H1 (cell line): ENCODE data around the gene DOK7. TPM values are rescaled to one million over a fixed set of nuclear protein-coding genes. Genes with fewer than 3 reads are reported as not detected.

Experiments used
- BRCA1 ChIP-seq: IDR thresholded peaks from 2 replicates; pipeline ENCODE4 v1.6.1; 2012; ENCODE audit warnings: low read depth, low read length, improper control_type of control experiment
- JUN ChIP-seq: IDR thresholded peaks from 2 replicates; pipeline ENCODE4 v1.6.1; 2011; ENCODE audit warnings: low read depth, mild to moderate bottlenecking, improper control_type of control experiment, low read length
- KDM4A ChIP-seq: IDR thresholded peaks from one replicate; pipeline ENCODE4 v1.7.1; 2012; ENCODE audit warnings: low read depth, mild to moderate bottlenecking, moderate library complexity, low read length, inconsistent platforms; ENCODE audit not compliant: severe bottlenecking
- NANOG ChIP-seq: IDR thresholded peaks from 2 replicates; pipeline ENCODE4 v1.6.1; 2011; ENCODE audit warnings: low read length, low read depth, mild to moderate bottlenecking, inconsistent platforms; ENCODE audit not compliant: insufficient read depth, poor library complexity, severe bottlenecking
- NRF1 ChIP-seq: IDR thresholded peaks from 2 replicates; pipeline ENCODE4 v1.6.1; 2011; ENCODE audit warnings: mild to moderate bottlenecking, low read depth, low read length, improper control_type of control experiment
- RBBP5 ChIP-seq: IDR thresholded peaks from 2 replicates; pipeline ENCODE4 v1.7.1; 2012; ENCODE audit warnings: low read depth, mild to moderate bottlenecking, inconsistent platforms, low read length, moderate library complexity, borderline replicate concordance
- RNF2 ChIP-seq: fragments of 200-900, 300-1000 bp; sonication (generic); IDR thresholded peaks from 2 replicates; pipeline ENCODE4 v1.7.1; 2016; ENCODE audit warnings: borderline replicate concordance, low read depth, mild to moderate bottlenecking, antibody characterized with exemption, low read length; ENCODE audit not compliant: poor library complexity, severe bottlenecking; ENCODE audit errors: missing control alignments
- TAF7 ChIP-seq: optimal IDR thresholded peaks from 2 replicates; pipeline ENCODE3; 2011; ENCODE audit warnings: low read depth, mild to moderate bottlenecking, inconsistent platforms, low read length, moderate library complexity, borderline replicate concordance
- polyA plus RNA-seq, 7 experiments: library from polyadenylated mRNA; depleted of rRNA in 3 of 7; stranded (reverse) in 5 of 7; unstranded in 2 of 7; fragments of >200 nt in 5 of 7; fragments of 200-250 nt in 2 of 7; gene quantifications; 1 replicate in 5 of 7; 2 replicates in 1 of 7; 4 replicates in 1 of 7; pipeline versions ENCODE4 v1.2.1 to v1.2.3, GENCODE V29; 2011 to 2013; ENCODE audit warnings: missing spikeins in 2 of 7, mixed read lengths in 2 of 7
- total RNA-seq: library from RNA; stranded (reverse); fragmentation: NEBNext Ultra II Directional; extraction: Animal tissue kit (Norgen Biotek cat#: 25700); gene quantifications from 2 replicates; pipeline ENCODE4 v1.2.1, GENCODE V29; 2021
- TF ChIP-seq, protein P1 (sequence below): fragments of 300-600 bp; sonication (generic); IDR thresholded peaks from 2 replicates; pipeline ENCODE4 v1.7.1; 2012; ENCODE audit warnings: low read length, moderate library complexity, mild to moderate bottlenecking, inconsistent platforms; ENCODE audit not compliant: insufficient replicate concordance

DOK7 gene
- total and polyA plus RNA-seq, 2 of the 8 experiments (the other 6 are each of a cell fraction or from before 2014, with no cell fraction given): 0.32 TPM; not detected in 1

DNA sequence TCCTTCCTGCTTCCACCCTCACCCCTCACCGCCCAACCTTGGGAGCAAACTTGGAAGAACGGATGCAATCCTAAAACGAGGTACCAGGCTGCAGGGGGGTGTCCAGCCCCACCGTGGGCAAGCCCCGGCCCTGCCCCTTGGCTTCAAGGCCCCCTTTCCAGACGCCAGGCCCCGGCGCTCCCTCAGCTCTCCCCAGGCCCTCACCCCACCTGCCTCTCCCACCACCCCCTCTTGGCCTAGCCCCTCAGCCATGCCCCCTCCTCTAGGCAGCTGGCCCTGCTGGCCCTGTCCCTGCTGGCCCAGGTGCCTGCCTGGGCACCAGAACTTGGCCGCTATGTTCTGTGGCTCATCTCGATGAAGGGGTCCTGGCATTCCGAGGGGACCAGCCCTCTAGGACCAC, 35.3 kb downstream of the DOK7 start (continued):
- TF ChIP-seq, protein P1, sequence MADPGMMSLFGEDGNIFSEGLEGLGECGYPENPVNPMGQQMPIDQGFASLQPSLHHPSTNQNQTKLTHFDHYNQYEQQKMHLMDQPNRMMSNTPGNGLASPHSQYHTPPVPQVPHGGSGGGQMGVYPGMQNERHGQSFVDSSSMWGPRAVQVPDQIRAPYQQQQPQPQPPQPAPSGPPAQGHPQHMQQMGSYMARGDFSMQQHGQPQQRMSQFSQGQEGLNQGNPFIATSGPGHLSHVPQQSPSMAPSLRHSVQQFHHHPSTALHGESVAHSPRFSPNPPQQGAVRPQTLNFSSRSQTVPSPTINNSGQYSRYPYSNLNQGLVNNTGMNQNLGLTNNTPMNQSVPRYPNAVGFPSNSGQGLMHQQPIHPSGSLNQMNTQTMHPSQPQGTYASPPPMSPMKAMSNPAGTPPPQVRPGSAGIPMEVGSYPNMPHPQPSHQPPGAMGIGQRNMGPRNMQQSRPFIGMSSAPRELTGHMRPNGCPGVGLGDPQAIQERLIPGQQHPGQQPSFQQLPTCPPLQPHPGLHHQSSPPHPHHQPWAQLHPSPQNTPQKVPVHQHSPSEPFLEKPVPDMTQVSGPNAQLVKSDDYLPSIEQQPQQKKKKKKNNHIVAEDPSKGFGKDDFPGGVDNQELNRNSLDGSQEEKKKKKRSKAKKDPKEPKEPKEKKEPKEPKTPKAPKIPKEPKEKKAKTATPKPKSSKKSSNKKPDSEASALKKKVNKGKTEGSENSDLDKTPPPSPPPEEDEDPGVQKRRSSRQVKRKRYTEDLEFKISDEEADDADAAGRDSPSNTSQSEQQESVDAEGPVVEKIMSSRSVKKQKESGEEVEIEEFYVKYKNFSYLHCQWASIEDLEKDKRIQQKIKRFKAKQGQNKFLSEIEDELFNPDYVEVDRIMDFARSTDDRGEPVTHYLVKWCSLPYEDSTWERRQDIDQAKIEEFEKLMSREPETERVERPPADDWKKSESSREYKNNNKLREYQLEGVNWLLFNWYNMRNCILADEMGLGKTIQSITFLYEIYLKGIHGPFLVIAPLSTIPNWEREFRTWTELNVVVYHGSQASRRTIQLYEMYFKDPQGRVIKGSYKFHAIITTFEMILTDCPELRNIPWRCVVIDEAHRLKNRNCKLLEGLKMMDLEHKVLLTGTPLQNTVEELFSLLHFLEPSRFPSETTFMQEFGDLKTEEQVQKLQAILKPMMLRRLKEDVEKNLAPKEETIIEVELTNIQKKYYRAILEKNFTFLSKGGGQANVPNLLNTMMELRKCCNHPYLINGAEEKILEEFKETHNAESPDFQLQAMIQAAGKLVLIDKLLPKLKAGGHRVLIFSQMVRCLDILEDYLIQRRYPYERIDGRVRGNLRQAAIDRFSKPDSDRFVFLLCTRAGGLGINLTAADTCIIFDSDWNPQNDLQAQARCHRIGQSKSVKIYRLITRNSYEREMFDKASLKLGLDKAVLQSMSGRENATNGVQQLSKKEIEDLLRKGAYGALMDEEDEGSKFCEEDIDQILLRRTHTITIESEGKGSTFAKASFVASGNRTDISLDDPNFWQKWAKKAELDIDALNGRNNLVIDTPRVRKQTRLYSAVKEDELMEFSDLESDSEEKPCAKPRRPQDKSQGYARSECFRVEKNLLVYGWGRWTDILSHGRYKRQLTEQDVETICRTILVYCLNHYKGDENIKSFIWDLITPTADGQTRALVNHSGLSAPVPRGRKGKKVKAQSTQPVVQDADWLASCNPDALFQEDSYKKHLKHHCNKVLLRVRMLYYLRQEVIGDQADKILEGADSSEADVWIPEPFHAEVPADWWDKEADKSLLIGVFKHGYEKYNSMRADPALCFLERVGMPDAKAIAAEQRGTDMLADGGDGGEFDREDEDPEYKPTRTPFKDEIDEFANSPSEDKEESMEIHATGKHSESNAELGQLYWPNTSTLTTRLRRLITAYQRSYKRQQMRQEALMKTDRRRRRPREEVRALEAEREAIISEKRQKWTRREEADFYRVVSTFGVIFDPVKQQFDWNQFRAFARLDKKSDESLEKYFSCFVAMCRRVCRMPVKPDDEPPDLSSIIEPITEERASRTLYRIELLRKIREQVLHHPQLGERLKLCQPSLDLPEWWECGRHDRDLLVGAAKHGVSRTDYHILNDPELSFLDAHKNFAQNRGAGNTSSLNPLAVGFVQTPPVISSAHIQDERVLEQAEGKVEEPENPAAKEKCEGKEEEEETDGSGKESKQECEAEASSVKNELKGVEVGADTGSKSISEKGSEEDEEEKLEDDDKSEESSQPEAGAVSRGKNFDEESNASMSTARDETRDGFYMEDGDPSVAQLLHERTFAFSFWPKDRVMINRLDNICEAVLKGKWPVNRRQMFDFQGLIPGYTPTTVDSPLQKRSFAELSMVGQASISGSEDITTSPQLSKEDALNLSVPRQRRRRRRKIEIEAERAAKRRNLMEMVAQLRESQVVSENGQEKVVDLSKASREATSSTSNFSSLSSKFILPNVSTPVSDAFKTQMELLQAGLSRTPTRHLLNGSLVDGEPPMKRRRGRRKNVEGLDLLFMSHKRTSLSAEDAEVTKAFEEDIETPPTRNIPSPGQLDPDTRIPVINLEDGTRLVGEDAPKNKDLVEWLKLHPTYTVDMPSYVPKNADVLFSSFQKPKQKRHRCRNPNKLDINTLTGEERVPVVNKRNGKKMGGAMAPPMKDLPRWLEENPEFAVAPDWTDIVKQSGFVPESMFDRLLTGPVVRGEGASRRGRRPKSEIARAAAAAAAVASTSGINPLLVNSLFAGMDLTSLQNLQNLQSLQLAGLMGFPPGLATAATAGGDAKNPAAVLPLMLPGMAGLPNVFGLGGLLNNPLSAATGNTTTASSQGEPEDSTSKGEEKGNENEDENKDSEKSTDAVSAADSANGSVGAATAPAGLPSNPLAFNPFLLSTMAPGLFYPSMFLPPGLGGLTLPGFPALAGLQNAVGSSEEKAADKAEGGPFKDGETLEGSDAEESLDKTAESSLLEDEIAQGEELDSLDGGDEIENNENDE: no peak
- no peak for TF ChIP-seq NRF1
- TF ChIP-seq TAF7: no peak
- no peak for TF ChIP-seq KDM4A
- TF ChIP-seq RBBP5: no peak
- TF ChIP-seq RNF2: no peak
- TF ChIP-seq NANOG: no peak
- TF ChIP-seq BRCA1: no peak
- TF ChIP-seq JUN: no peak
